Prostate gland (tissue), 2 donors: ENCODE results near the gene EEF1AKMT1.

Experiments used
- CTCF ChIP-seq, 4 experiments: fragments of 200-600 bp in 2 of 4; fragments of 450-650 bp in 2 of 4; sonication (generic) in 2 of 4; IDR thresholded peaks; 1 replicate in 3 of 4; 2 replicates in 1 of 4; pipeline ENCODE4 v1.5.1; 2016 to 2019; ENCODE audit warnings: antibody characterized with exemption in 4 of 4, mild to moderate bottlenecking in 2 of 4, moderate library complexity in 2 of 4
- POLR2AphosphoS5 ChIP-seq: sonication (generic); formaldehyde crosslinking; IDR thresholded peaks from one replicate; pipeline ENCODE4 v1.6.1; 2017; ENCODE audit warnings: antibody characterized with exemption

GRCh38 chr13:20815464-20815863, 41.7 kb upstream of the EEF1AKMT1 start:
- TF ChIP-seq CTCF (IDR thresholded peaks at IDR 0.05) (no peak), POLR2AphosphoS5 (no peak)
